Heart left ventricle (tissue), 16 donors: Measurements from ENCODE around the gene RNF5. TPM values are rescaled to one million over a fixed set of nuclear protein-coding genes. Genes with fewer than 3 reads are reported as not detected.

ENCODE experiments used
- ATAC-seq, 4 donors: fragments of 200-7000 bp; cut with Tn5 transposase; one replicate each; pipeline ENCODE4 v1.9.1; 2020 to 2022; ENCODE audit warnings: moderate library complexity in 4 of 4, mild to moderate bottlenecking in 3 of 4, moderate number of reproducible peaks in 1 of 4
- DNase-seq, 5 donors: peaks; one replicate each; pipeline ENCODE4 v3.0.0-alpha.2; 2020
- H3K27ac ChIP-seq, 12 donors: fragments of 200-600 bp; sonication (generic) in 4 of 12; one replicate each; pipeline versions ENCODE4 v1.5.0 to v1.8.0; 2016 to 2022; ENCODE audit warnings: mild to moderate bottlenecking in 2 of 12
- H3K27me3 ChIP-seq, 9 donors: fragments of 200-600 bp; sonication (generic) in 2 of 9; one replicate each; pipeline versions ENCODE4 v1.5.1 to v1.8.0; 2016 to 2022; ENCODE audit warnings: mild to moderate bottlenecking in 3 of 9
- H3K36me3 ChIP-seq, 9 donors: fragments of 200-600 bp; sonication (generic) in 2 of 9; one replicate each; pipeline versions ENCODE4 v1.5.0 to v1.8.0; 2018 to 2022; ENCODE audit warnings: mild to moderate bottlenecking in 2 of 9
- H3K4me1 ChIP-seq, 12 donors: fragments of 200-600 bp; sonication (generic) in 4 of 12; one replicate each; pipeline versions ENCODE4 v1.5.0 to v1.8.0; 2016 to 2022; ENCODE audit warnings: mild to moderate bottlenecking in 3 of 12
- H3K4me3 ChIP-seq, 12 donors: fragments of 200-600 bp; sonication (generic) in 4 of 12; one replicate each; pipeline versions ENCODE4 v1.5.0 to v1.8.0; 2017 to 2022; ENCODE audit warnings: mild to moderate bottlenecking in 9 of 12, moderate library complexity in 4 of 12
- H3K9me3 ChIP-seq, 12 donors: fragments of 200-600 bp; sonication (generic) in 4 of 12; one replicate each; pipeline versions ENCODE4 v1.5.0 to v1.8.0; 2016 to 2022; ENCODE audit warnings: mild to moderate bottlenecking in 1 of 12
- CTCF ChIP-seq, 12 donors: fragments of 200-600 bp; sonication (generic) in 4 of 12; IDR thresholded peaks; one replicate each; pipeline versions ENCODE4 v1.5.0 to v1.8.0; 2018 to 2022; ENCODE audit warnings: antibody characterized with exemption in 12 of 12, mild to moderate bottlenecking in 5 of 12
- POLR2A ChIP-seq, 2 donors: fragments of 450-650 bp; IDR thresholded peaks; one replicate each; pipeline ENCODE4 v1.6.1; 2017; ENCODE audit warnings: antibody characterized with exemption in 2 of 2, mild to moderate bottlenecking in 2 of 2, moderate library complexity in 2 of 2
- WGBS, 4 donors: extraction: QIAGEN DNeasy Blood & Tissue Kit in 2 of 4; methylation state at CpG; one replicate each; pipeline versions ENCODE4 v1.1.5 to v1.1.7; 2013 to 2018; 5-methylcytosine and 5-hydroxymethylcytosine counted together
- intact Hi-C, 10 donors: fragments of 100-400 bp; cut with DNase I; formaldehyde crosslinking; loops; one replicate each; pipeline versions ENCODE4 v1.11.1 to v1.14.2; 2022
- polyA plus RNA-seq, 2 donors: library from polyadenylated mRNA; stranded (reverse); fragments of 200-250 nt; gene quantifications; one replicate each; pipeline ENCODE4 v1.2.3, GENCODE V29; 2013
- total RNA-seq, 9 donors: library from RNA; depleted of rRNA in 2 of 9; stranded (reverse); fragments of >200 nt in 2 of 9; fragmentation: NEBNext Ultra II Directional in 3 of 9; extraction: Animal tissue kit (Norgen Biotek cat#: 25700) in 3 of 9; gene quantifications; one replicate each; pipeline versions ENCODE4 v1.1.0 to v1.2.4, GENCODE V29; 2016 to 2023
- donor health status: ischemic (EF 13 %, LVEDD 7.1; RV severe dilation, severe dysfunction).
- donor health status: healthy with polysubstance abuse.
- donor health status: DM: no; HTN: yes; CAD: no.
- donor health status: DM: no; HTN: no; CAD: no.
- donor health status: ischemic (EF 25% LVEDD 6.9; RV normal size, moderate dysfunction).
- donor health status: ischemic (EF 25% LVEDD 5.7; RV mildly dilated, moderate dysfunction).
- donor health status: healthy.
- donor health status: DM: yes; HTN: yes; CAD: no.
- donor health status: ischemic (EF 35%, LVEDD 5.7; RV mildly dilated, moderate dysfunction).
- donor health status: nonischemic (EF 11% LVEDD 7.7; RV severe dilation, severe dysfunction).
- donor health status: DM: yes; HTN: yes; CAD: no.
- donor health status: PGD.
- donor health status: ischemic (EF 29% LVEDD 5.4; RV normal size, mild dysfunction).
- donor health status: nonischemic (EF 23%, LVEDD 6.1; RV moderate dilation, normal function).

The RNF5 gene
- total and polyA plus RNA-seq, 11 donors, result 62.7 to 136 (median 89.9) TPM

- DNase-seq, result no peak
- intact Hi-C loops, result loop anchor here in 2 of 10 donors (10.0 kb wide), 1 partner anchor 508 kb away; the partner anchor contains the start of genes C6orf47 (in 2 of the 2), CSNK2B (in 2 of the 2), GPANK1 (in 2 of the 2) and LY6G5B (in 2 of the 2)
- Histone ChIP-seq H3K36me3 (peaks cover 0 to 33% (median 31%) of the 10 kb centered on the region in 9 donors), H3K4me3 (no peak overlapping the region), H3K27me3 (no peaks in the 10 kb centered on the region), H3K9me3 (no peaks in the 10 kb centered on the region), H3K4me1 (peaks cover 5 to 39% (median 22%) of the 10 kb centered on the region in 12 donors), H3K27ac (no peak overlapping the region)
- 80 to 88% (median 84%) methylated on average over 4 of the region's 4 CpGs for WGBS, 4 donors
- ATAC-seq, result no peak
- TF ChIP-seq POLR2A (IDR thresholded peaks at IDR 0.05), result no peak
- no peak for TF ChIP-seq CTCF (IDR thresholded peaks at IDR 0.05)
Observed at GRCh38 chr6:32173051-32173727, 5.0 kb upstream of the RNF5 start.

- no peak overlapping the region for H3K27ac ChIP-seq
- peak overlapping the region in 5 of 12 donors; percentile 81 to 98 (median 88) for H3K4me3 ChIP-seq
- H3K27me3 ChIP-seq, result no peaks in the 10 kb centered on the region
- peaks cover 0 to 23% (median 19%) of the 10 kb centered on the region in 9 donors for H3K36me3 ChIP-seq
- WGBS, 4 donors, result 82 to 90% (median 83%) methylated on average over 1 of the region's 1 CpG
- ATAC-seq (no peak), DNase-seq (no peak)
- peaks cover 5 to 48% (median 29%) of the 10 kb centered on the region in 12 donors for H3K4me1 ChIP-seq
- intact Hi-C loops, result loop anchor here in 2 of 10 donors (10.0 kb wide), 1 partner anchor 510 kb away; the partner anchor contains the start of genes C6orf47 (in 2 of the 2), CSNK2B (in 2 of the 2), GPANK1 (in 2 of the 2) and LY6G5B (in 2 of the 2)
- TF ChIP-seq POLR2A (IDR thresholded peaks at IDR 0.05) (no peak), CTCF (IDR thresholded peaks at IDR 0.05) (no peak)
- H3K9me3 ChIP-seq, result no peaks in the 10 kb centered on the region
Observed at GRCh38 chr6:32174416-32174815, 3.8 kb upstream of the RNF5 start.

GRCh38 chr6:32175322-32175710 is 2.9 kb upstream of the RNF5 start:
- ATAC-seq (no peak), DNase-seq (no peak)
- H3K27me3 ChIP-seq, result no peaks in the 10 kb centered on the region
- peak overlapping the region; percentile 61 to 99 (median 88) for H3K4me3 ChIP-seq
- intact Hi-C loops, result loop anchor here in 4 of 10 donors (5.0 to 10.0 kb wide), 3 partner anchors 43 to 511 kb away; partner anchors contain the start of genes C6orf47 (in 2 of the 4), CSNK2B (in 2 of the 4), GPANK1 (in 2 of the 4) and LY6G5B (in 2 of the 4)
- H3K9me3 ChIP-seq, result no peaks in the 10 kb centered on the region
- peaks cover 11 to 57% (median 37%) of the 10 kb centered on the region in 12 donors for H3K4me1 ChIP-seq
- H3K27ac ChIP-seq, result peak overlapping the region; percentile 87 to 100 (median 97)
- TF ChIP-seq CTCF (IDR thresholded peaks at IDR 0.05) (no peak), POLR2A (IDR thresholded peaks at IDR 0.05) (no peak)
- peaks cover 0 to 22% (median 15%) of the 10 kb centered on the region in 9 donors for H3K36me3 ChIP-seq
- 10 to 20% (median 11%) methylated on average over 2 of the region's 2 CpGs for WGBS, 4 donors
